Esophagus squamous epithelium (tissue), 5 donors: ENCODE measurements around the gene FOXO3. TPM values are rescaled to one million over a fixed set of nuclear protein-coding genes. Genes with fewer than 3 reads are reported as not detected.

Experiments used
- DNase-seq: peaks from one replicate; lab custom pipeline; 2025; lab: John Stamatoyannopoulos, UW
- H3K27ac ChIP-seq, 4 donors: fragments of 200-600 bp; sonication (generic); one replicate each; pipeline ENCODE4 v1.5.1; 2016 to 2019; ENCODE audit warnings: mild to moderate bottlenecking in 1 of 4
- H3K27me3 ChIP-seq, 4 donors: fragments of 200-600 bp; sonication (generic); 1 replicate in 3 of 4; 2 replicates in 1 of 4; pipeline versions ENCODE4 v1.5.1 to v1.6.0; 2017 to 2021; ENCODE audit warnings: antibody characterized with exemption in 1 of 4
- H3K36me3 ChIP-seq, 3 donors: fragments of 200-600 bp; sonication (generic); one replicate each; pipeline ENCODE4 v1.5.1; 2016 to 2019
- H3K4me1 ChIP-seq, 3 donors: fragments of 200-600 bp; sonication (generic); one replicate each; pipeline ENCODE4 v1.5.1; 2017 to 2019
- H3K4me3 ChIP-seq, 4 donors: fragments of 200-600 bp; sonication (generic); 1 replicate in 3 of 4; 2 replicates in 1 of 4; pipeline ENCODE4 v1.5.1; 2016 to 2019; ENCODE audit warnings: mild to moderate bottlenecking in 2 of 4, moderate library complexity in 1 of 4
- H3K9me3 ChIP-seq, 3 donors: fragments of 200-600 bp; sonication (generic); one replicate each; pipeline ENCODE4 v1.5.1; 2016 to 2019
- CTCF ChIP-seq, 6 experiments: fragments of 450-650 bp in 4 of 6; fragments of 200-600 bp in 2 of 6; sonication (generic) in 2 of 6; IDR thresholded peaks; one replicate each; pipeline ENCODE4 v1.5.1; 2016 to 2019; ENCODE audit warnings: antibody characterized with exemption in 6 of 6, mild to moderate bottlenecking in 4 of 6, moderate library complexity in 4 of 6
- POLR2A ChIP-seq, 4 donors: fragments of 450-650 bp; IDR thresholded peaks; one replicate each; pipeline ENCODE4 v1.6.1; 2017; ENCODE audit warnings: antibody characterized with exemption in 4 of 4, mild to moderate bottlenecking in 4 of 4, moderate library complexity in 3 of 4
- WGBS, 2 donors: methylation state at CpG; one replicate each; pipeline ENCODE4 v1.1.5; 2018; 5-methylcytosine and 5-hydroxymethylcytosine counted together
- intact Hi-C: fragments of 100-400 bp; cut with DNase I; formaldehyde crosslinking; loops from one replicate; pipeline ENCODE4 v1.15.0; 2022
- total RNA-seq, 4 donors: library from RNA; depleted of rRNA; stranded (reverse); fragments of >200 nt; gene quantifications; one replicate each; pipeline ENCODE4 v1.1.0, GENCODE V29; 2016
- donor health status: DM: yes; HTN: yes; CAD: no.

FOXO3 gene
- total RNA-seq, 4 donors from 2014 or later, result 30.3 to 80.7 (median 34.3) TPM

GRCh38 chr6:108635505-108636226 is 74.9 kb downstream of the FOXO3 start:
- WGBS, 2 donors, result 48 to 75% methylated on average over 6 of the region's 6 CpGs
- TF ChIP-seq CTCF (IDR thresholded peaks at IDR 0.05) (no peak), POLR2A (IDR thresholded peaks at IDR 0.05) (no peak)
- Histone ChIP-seq H3K36me3 (peaks cover 0 to 6% (median 0%) of the 10 kb centered on the region in 3 donors), H3K9me3 (no peaks in the 10 kb centered on the region), H3K27ac (no peak overlapping the region), H3K27me3 (no peaks in the 10 kb centered on the region), H3K4me1 (peaks cover 15 to 86% (median 29%) of the 10 kb centered on the region in 3 donors), H3K4me3 (no peak overlapping the region)
- DNase-seq, result no peak
- intact Hi-C loops, result no loop called here

- H3K27me3 ChIP-seq, result no peaks in the 10 kb centered on the region
- TF ChIP-seq CTCF (IDR thresholded peaks at IDR 0.05) (no peak), POLR2A (IDR thresholded peaks at IDR 0.05) (no peak)
- H3K4me1 ChIP-seq, result peaks cover 11 to 65% (median 19%) of the 10 kb centered on the region in 3 donors
- no peak overlapping the region for H3K4me3 ChIP-seq
- no peak for DNase-seq
- H3K9me3 ChIP-seq, result no peaks in the 10 kb centered on the region
- H3K36me3 ChIP-seq, result peaks cover 0 to 12% (median 0%) of the 10 kb centered on the region in 3 donors
- no peak overlapping the region for H3K27ac ChIP-seq
- intact Hi-C loops, result no loop called here
- 100% methylated on average over 1 of the region's 1 CpG for WGBS, 2 donors
These were observed 77.2 kb downstream of the FOXO3 start for GRCh38 chr6:108637963-108638362.

GRCh38 chr6:108638993-108639392 is 78.3 kb downstream of the FOXO3 start:
- Histone ChIP-seq H3K9me3 (no peaks in the 10 kb centered on the region), H3K4me1 (peaks cover 11 to 65% (median 15%) of the 10 kb centered on the region in 3 donors), H3K27ac (no peak overlapping the region), H3K4me3 (no peak overlapping the region), H3K36me3 (peaks cover 0 to 12% (median 0%) of the 10 kb centered on the region in 3 donors), H3K27me3 (no peaks in the 10 kb centered on the region)
- intact Hi-C loops, result no loop called here
- TF ChIP-seq CTCF (IDR thresholded peaks at IDR 0.05) (no peak), POLR2A (IDR thresholded peaks at IDR 0.05) (no peak)
- WGBS, 2 donors, result 80% methylated on average over 1 of the region's 2 CpGs; no CpG with 5 or more reads in 1 of the 2 donors
- DNase-seq, result no peak

GRCh38 chr6:108640104-108640503 is 79.4 kb downstream of the FOXO3 start:
- Histone ChIP-seq H3K9me3 (no peaks in the 10 kb centered on the region), H3K4me1 (peaks cover 11 to 62% (median 15%) of the 10 kb centered on the region in 3 donors), H3K36me3 (peaks cover 0 to 12% (median 0%) of the 10 kb centered on the region in 3 donors), H3K27ac (no peak overlapping the region), H3K4me3 (no peak overlapping the region), H3K27me3 (no peaks in the 10 kb centered on the region)
- 62 to 72% methylated on average over 2 of the region's 2 CpGs for WGBS, 2 donors
- no peak for TF ChIP-seq POLR2A (IDR thresholded peaks at IDR 0.05)
- TF ChIP-seq CTCF (IDR thresholded peaks at IDR 0.05), result no peak
- no peak for DNase-seq
- intact Hi-C loops, result no loop called here

GRCh38 chr6:108643184-108643583 is 82.5 kb downstream of the FOXO3 start:
- Histone ChIP-seq H3K36me3 (peaks cover 0 to 23% (median 0%) of the 10 kb centered on the region in 3 donors), H3K27me3 (no peaks in the 10 kb centered on the region), H3K9me3 (no peaks in the 10 kb centered on the region), H3K27ac (no peak overlapping the region), H3K4me3 (no peak overlapping the region), H3K4me1 (peaks cover 3 to 57% (median 4%) of the 10 kb centered on the region in 3 donors)
- intact Hi-C loops, result no loop called here
- TF ChIP-seq CTCF (IDR thresholded peaks at IDR 0.05) (no peak), POLR2A (IDR thresholded peaks at IDR 0.05) (no peak)
- no peak for DNase-seq
- WGBS, 2 donors, result 93 to 100% methylated on average over 1 of the region's 1 CpG
